GM21447 (cell line): ENCODE data around the gene ADORA3.
"Not testable (repeated sequence)": the region's sequence is repeated elsewhere in the genome, so short reads cannot be mapped to it uniquely, and the experiment has no call there.

Experiments used
- ATAC-seq: cut with Tn5 transposase; IDR thresholded peaks from one replicate; pipeline ENCODE4 v1.9.1; 2021; ENCODE audit not compliant: unreplicated experiment

Gene ADORA3

DNA sequence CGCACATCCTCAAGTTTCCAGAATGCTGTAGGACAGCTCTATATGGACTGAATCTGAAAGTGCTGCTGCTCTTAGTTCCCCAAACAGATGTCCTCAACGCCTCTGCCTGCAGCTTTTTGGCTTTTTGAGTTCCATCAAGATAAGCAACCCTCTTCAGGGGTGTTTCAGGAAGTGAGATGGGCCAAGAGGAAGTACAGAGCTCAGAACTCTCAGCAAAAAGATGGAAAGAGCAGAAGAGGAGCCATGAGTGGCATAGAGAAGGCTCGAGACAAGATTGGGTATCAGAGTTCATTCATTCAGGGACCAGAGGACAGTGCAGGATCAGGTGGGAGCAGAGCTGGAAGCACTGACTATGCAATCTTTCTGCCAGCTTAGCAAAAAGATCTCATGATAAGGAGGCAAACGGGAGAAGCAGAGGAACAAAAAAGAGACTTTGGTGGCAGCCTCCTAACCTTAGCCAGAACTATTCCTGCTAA lies at the start of gene ADORA3, which contains the start of gene TMIGD3:
Gene ADORA3 (minus strand): TSS at position 49 of the 476 bp plus-strand sequence. CDS start 279 bp downstream, outside the sequence.
Gene TMIGD3 (minus strand): TSS at position 49 of the 476 bp plus-strand sequence. CDS start 279 bp downstream, outside the sequence.
- no peak for ATAC-seq

DNA sequence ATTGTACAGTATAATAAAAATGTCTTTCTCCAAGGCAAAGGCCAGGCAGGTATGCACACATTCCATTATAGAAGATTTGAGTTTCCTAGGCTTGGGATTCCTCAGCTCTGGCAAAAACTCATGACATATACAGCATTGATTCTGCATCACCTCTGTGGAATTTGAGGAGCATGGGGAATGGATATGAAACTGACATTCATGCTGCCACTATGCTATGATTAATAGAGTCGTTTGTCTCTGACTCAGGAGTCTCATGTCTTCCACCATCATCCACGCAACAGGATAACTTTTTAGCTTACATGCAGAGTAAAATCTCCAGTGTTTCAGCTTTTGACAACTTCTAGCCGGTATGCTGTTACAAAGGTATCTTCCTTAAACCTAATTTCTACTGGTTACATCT lies 49.8 kb upstream of the ADORA3 start:
- no peak for ATAC-seq

DNA sequence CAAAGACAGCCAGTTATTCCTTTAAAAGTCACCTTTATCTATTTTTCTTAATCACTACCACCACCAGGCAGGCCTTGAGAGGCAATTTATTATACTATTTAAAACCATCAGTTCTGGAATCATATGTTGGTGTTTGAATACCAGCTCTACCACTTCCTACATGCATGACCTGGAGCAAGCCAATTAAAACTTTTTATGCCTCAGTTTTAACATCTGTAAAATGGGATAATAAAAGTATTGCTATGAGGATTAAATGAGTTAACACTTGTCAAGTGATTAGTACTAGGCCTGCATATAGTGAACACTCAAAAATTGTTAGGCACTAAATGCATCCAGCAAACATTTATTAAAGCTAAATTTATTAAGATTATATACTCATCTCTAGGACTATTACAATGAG lies 49.2 kb upstream of the ADORA3 start:
- ATAC-seq = no peak

DNA sequence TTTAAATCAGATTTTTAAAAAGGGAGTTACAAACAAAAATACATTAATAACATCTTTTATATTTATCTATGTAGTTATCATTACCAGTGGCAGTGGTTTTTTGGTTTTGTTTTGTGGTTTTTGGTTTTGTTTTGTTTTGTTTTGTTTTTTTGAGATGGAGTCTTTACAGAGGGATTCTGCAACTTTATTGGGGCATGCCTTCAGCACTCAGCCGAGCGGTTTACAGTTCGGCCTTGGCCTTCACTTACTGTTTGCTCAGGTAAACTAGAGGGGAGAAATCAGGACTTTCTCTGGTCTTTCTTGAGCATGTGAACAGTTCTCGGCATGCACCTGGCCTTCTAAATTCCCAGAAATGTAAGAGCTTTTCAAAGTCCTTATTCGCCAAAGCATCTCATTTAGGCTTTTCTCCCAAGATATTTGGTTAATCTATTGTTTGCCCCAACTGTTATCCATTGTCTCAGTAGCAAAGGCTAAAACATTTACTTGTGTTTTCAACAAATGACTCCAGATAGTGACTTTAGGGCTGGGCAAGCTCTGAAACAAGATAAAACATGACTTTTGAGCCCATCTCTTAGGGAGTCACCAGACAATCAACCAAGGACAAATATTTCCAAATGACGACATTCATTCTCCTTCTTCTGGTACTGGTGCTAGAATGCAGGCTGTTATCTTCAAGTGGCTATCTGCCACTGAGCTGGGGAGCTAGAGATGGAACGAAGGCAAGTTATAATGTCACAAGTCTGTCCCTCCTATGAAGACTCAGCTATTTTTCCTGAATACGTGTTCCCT lies 48.4 kb upstream of the ADORA3 start:
- ATAC-seq = no peak

DNA sequence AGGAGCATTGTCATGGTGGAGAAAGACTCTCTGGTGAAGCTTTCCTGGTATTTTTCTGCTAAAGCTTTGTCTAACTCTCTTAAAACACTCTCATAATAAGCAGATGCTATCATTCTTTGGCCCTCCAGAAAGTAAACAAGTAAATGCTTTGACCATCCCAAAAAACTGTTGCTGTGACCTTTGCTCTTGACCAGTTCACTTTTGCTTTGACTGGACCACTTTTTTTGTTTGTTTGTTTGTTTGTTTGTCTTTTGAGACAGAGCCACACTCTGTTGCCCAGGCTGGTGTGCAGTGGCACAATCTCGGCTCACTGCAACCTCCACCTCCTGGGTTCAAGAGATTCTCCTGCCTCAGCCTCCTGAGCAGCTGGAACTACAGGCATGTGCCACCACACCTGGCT lies 44.4 kb upstream of the ADORA3 start:
- ATAC-seq = not testable (repeated sequence)

DNA sequence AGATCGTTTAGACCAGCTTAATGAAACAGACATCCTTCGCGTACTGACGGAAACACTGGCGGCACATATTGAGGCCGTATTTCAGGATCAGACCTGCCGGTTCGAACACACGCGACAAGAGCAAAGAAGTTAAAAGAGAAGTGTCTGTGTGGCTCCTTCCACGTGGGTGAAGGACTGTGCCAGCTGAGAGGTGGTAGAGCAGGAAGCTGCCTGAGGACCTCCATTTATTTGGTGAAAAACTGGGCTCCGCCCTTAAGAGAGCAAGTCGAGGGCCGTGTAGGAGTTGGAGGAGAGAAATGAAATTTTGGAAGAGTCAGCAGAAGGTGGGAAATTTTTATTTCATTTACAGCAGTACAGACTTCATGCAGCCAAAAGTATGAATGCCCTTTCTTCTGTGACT lies 38.8 kb upstream of the ADORA3 start:
- ATAC-seq = no peak

DNA sequence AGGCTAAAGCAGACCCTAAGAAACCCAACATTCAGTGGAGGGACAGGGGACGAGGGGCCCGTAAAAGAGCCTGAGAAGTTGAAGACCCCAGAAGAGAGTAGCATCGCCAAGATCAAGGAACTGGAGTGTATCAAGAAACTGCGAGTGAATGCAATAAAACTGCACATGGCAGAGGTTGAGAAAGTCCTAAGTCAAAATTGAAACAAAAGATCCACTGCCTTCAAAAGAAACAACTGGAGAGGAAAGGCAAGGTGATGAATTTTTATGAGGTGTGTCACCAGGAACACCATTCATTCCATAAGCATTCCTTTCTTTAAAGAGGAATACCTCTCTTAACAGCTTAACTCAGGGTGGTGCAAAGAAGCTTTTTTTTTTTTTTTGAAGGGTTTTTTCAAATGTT lies 38.3 kb upstream of the ADORA3 start:
- no peak for ATAC-seq

DNA sequence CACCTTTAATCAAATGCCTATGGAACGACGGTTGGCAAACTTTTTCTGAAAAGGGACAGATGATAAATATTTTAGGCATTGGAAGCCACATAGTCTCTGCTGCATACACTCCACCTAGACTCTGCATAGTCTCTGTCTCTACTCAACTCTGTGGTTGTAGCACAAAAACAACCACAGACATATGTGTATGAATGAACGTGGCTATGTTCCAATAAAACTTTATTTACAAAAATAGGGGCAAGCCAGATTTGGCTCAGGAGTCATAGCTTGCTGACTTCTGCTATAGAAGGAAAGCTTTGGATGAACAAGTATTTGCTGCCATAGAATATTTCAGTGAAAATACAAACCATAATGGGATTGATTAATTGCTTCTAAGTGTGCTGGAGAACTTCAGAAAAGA lies 37.5 kb upstream of the ADORA3 start:
- ATAC-seq = no peak

DNA sequence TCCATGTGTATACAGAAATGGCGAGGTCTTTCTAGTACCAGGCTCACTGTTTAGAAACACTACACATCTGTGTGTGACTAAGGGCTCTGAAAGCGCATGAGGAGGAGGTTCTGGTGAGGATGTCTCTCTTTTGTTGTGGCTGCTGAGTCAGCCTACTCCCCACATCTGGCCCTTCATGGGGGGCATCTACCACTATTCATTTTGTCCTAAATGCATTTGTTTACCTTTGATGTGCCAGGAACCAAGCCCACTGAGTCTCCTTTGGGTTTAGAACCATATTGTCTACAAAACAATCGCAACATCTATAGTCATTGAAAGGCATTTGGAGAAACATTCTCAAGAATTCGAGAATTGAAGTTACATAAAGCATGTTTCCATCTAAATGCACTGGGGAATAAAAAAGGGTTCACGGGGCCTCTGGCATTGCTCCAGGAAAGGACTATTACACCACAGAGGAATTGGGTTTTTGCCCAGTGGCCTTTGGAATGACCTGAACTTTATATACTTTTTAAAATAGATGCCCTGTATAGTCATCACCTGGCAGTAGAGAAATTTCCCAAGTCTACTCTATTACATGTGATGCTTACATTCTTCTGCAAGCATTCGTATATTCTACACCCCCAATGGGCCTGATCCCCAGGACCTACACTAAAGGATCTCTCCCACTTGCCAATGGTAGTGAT lies 35.1 kb upstream of the ADORA3 start:
- ATAC-seq = no peak

DNA sequence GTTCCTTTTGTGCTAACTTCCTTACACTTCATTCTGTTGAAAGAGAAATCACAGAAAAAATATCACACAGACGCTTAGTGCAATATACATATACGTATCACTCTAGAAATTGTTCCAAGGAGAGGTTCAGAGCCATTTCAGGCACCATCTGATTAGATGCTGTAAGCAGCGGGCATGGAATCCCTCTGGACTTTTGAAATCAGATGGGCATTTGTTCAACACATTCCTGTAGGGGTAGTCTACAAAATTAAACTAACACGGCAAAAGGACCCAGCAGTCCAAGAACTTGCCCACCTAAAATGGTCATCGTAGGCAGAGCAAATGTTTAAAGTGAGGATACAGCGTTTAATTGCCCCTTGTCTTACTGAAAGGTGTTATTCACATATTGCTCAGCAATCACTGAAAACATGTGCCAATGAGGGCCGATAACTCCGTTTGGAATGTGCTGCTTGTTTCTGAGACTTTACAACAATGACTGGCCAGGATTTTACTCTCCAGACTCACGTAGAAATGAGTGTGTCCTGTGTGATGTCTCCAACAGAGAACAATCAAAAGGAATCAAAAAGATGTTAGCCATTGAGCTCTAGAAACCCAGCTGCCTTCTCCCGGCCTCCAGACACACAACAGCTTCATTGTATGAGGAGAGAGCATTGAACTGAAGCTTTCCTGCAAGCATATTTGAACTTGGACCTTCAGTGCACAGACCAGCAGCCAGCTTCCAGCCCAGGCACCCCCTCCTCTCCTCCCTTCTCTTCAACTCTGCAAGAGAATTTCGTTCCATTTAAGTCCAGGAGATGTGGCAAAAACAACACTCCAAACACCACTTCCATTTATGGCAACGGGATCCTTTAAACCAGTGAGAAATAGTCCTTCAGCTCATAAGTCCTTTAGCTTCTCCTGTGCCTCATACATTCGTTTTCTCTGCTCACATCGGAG lies 32.1 kb upstream of the ADORA3 start:
- ATAC-seq = no peak

DNA sequence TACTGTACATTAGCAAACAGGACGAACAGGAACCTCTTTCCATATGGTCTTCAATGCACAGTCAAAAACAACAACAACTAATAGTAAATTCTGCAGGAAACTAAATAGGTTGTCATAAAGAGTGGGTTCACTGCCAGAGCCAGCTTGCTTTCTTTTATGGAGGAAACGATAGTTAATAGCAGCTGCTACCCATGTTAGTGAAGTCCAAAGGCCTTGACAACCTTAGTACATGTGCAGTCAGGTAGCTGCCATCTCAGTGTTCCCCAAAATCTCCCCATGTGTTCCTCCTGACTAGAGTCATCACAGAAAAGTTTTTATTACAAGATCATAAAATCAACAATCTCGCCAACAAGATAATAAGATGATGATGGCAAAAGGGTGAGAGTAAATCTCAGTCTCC lies 16.6 kb upstream of the ADORA3 start:
- no peak for ATAC-seq

DNA sequence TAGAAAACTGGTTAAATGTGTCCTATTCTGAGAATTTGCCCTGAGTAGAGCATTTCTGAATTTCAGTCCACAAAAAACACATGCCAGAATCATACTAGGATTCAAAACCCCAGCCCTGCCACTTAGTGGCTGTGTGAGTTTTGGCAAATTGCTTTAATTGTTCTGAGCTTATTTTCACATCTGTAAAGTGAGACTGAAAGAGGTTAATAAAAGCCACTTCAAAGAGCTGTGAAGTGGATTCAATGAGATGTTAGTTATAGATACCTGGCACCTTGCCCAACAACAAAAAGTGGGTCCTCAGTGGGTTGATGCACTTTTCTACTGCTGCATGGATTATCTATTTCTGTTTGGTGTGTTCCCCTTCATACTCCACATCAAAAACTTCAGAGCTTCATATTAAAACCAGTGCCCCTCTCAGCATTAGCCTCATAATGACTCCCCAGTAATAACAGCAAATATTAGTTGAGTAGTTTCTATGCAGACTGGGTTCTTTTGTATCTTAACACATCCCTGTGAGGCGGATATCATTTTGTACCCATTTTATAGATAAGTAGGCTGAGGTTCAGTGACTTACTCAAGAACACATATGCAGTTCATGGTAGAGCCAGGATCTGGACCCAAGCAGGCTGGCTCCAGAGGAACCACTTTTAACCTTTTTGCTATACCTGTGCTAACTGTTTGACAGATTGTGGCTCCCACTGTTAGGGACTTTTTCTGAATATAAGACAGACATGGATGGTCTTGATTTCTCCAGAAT lies 14.2 kb upstream of the ADORA3 start:
- no peak for ATAC-seq

DNA sequence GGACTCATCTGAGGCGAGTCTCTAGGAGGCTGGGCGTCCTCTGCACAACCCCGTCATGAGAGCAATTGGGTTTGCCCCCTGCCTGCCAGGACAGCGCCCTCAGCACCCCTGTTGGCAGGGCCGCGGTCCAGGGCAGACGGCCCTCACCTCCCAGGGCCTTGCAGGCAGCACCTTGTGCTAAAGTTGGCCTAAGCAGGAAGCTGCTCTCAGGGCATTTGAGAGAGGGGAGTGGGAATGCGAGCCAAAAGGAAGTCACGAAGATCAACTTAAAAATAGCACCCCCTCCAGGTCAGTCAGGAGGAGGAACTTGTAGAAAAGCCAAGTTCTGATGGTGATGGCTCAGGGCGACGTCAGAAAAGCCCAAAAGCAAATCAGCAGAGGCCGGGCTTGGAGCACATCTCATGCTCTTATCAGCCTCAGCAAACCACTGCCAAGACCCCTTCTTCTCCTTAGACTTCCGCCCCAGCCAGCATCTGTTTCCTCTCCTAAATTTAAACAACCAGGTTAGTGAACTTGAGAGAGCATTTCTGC lies 12.6 kb upstream of the ADORA3 start:
- peak; percentile 50 for ATAC-seq

DNA sequence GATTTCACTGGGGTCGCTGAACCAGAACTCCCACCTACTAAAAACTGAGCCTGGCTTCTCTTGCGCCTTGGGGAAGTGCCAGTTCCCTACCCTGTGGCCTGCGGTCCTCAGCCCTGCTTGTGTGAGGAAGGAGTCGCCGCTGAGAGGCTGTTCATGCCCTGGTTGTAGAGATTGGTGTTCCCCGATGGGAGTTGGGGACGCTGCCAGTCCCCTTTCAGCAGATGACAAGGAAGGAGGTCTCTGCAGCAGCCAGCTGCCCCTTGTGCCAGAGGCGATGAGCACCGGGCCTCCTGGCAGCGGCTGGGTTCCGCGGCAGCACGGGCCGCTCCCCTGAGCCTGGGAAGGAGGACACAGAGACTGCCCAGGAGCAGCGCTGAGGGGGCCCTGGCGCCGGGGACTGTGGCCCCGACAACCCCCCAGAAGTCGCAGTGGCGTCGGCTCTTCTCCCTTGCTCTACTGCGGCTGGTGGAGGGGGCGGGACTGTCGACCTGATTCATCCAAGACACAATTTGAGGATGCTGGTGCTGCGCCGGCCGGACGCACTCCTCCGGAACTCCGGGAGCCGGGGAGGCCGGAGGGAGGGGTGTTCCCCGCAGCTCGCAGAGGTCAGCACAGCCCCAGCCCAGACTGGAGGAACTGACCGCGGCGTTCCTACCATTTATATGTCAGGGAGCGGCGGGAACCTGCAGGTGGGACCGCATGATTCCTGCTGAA lies 12.0 kb upstream of the ADORA3 start:
- ATAC-seq = peak; percentile 4

DNA sequence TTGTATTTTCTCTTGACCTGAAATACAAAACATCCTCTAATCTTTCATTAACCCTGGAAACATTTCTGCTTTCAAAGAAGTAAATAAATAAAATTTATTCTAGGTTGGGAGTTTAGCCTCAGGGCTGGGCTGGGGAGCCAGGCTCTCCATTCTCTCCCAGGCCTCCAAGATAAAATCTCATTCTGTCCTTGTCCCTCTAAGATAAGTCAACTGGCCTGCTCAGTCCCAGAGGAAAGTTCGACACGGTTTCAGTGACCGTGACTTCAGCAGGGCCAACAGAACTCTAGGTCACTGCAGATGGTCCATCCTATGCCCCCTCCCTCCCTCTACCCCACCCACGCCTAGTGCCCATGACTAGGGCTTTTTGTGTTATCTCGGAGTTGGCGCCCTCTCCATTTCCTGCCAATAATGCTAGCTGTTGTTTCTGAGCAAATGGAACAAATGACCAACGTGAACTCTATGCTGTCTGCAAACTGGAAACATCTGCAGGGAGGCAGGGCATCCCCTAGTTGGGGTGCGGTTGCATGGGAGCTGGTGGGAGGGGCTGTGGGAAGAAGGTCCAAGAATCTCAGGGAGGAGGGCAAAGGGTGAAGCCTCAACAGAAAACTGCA lies 10.1 kb upstream of the ADORA3 start:
- ATAC-seq = no peak

DNA sequence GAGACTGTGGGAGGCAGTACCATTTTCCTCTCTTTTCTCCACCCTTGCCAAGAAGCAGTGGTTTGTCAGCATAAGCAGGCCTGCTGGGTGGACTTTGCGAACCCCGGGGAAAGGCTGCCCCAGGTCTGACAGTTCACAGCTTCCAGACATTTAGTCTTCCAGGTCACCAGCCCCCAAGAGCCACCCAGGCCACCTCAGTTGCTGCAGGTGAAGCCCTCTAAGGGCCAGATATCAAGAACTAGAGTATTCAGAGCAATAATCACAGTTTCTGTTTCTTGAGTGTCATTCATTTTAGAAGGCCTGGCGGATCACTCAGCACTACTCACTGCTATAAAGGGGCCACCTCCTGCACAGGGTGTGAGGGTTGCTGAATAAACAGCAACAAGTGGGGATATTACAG lies 9.5 kb upstream of the ADORA3 start:
- no peak for ATAC-seq

DNA sequence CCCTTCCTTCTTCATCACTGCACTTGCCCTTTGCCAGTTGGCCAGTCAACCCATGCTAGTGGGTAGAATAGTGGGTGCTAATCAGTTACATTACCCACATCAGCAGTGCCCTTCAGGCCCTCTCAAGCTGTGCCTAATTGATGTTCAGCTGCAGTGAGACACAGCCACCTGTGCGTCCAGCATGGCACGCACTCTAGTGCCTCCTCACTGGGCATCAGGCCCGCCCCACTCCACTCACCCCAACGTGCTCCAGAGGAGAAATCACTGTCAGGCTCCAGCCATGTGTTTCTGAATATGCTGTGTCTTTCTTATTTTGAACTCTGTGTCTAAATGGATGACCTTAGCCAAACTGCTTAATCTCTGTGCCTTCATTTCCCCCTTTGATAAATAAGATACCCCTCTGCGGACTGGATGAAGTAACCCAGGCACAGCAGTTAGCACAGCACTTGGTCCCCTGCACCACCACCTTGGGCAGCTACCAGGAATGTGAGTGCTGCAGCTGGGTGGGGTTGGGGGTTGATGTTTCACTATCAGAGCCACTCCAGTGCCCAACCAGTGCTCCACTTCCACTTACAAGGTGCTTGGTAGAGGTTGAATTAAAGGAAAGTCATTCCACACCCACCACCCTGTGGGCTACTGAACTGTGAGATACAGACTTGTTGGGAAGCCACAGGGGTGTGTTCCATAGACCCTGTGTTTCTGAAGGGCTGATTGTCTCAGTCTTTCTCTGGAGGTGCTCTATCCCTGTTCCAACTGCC lies 8.9 kb upstream of the ADORA3 start:
- no peak for ATAC-seq

DNA sequence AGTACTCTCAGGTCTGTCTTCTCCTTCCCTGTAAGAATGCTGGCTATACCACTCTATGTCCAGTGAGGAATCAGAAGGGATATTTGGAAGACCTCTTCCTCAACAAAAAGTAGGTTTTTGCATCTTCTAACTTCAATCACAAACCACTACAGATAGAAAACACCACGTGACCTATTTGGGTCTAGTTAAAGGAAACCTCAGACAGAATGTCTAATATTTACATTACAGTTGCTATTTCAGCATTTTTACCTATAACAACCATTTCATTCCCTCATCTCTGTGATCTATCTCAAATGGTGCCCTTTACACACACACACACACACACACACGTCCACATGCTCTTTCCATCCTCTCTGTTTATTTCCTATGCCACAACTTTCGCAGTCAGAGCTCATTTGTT lies 7.9 kb upstream of the ADORA3 start:
- ATAC-seq = no peak
